Measurements from ENCODE around the gene SRD5A1.

SRD5A1 gene

DNA sequence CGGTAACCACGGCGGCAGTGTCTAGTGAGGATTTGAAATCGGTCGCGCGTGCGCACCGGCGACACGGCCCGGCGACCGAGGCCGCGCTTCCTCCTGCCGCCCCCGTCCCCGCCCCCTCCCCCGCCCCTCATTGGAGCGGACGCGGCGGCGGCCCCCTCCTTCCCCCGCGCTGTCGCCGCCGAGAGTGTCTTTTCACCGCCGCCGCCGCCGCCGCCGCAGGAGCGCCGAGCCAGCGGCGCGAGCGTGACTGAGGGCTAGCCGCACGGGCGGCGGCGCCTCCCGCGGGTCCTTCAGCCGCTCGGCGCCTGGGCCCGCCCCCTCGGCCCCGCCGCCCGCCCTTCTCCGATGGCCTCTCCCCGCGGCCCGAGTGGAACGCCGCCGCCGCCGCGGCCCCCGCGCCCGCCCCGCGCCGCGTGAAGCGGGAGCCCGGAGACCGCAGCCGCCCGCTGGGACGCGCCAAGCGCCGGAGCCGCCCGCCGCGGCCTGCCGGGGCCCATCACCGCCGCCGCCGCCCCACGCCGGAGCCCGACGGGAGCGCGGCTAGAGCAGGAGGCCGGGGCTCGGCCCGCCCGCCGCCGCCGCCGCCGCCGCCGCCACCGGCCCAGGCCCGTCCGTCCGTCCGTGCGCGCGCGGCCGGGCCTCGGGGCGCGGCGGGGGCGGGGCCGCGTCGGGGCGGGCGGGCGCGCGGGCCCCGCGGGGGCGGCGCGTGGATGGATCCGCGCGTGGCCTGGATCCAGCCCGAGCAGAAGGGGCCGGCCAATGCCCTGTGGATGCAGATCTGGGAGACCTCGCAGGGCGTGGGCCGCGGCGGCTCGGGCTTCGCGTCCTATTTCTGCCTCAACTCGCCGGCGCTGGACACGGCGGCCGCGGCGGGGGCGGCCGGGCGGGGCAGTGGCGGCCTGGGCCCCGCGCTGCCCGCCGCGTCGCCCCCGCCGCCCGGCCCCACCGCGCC is 80.3 kb downstream of the SRD5A1 start, which contains the start of gene TENT4A:
TENT4A (plus strand) TSS at position 159 of the 952 bp plus-strand sequence; CDS start at position 711, 552 bp downstream.
- DNase-seq (ENCODE audit: low spot score): no peak

DNA sequence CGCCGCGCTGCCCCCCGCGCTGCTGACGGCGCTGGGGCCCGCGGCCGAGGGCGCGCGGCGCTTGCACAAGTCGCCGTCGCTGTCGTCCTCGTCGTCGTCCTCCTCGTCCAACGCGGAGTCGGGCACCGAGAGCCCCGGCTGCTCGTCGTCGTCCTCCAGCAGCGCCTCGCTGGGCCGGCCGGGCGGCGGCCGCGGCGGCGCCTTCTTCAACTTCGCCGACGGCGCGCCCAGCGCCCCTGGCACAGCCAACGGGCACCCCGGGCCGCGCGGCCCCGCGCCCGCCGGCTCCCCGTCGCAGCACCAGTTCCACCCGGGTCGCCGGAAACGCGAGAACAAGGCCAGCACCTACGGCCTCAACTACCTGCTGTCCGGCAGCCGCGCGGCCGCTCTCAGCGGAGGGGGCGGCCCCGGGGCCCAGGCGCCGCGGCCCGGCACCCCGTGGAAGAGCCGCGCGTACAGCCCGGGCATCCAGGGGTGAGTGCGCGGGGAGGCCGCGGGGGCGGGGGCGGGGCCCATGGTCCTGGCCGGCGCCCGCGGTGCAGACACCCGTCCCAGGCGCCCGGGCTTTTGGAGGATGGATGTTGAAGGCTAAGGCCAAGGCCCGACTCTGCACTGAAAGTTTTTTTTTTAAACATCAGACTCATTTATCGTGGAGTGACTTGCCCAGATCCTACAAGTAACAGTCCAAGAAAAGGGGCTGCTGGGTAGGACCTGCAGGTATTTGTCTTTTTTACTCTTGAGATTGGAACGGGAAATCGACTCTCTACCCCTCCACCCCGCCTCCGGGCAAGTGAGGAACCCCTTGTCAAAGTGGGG is 81.2 kb downstream of the SRD5A1 start:
- no peak for DNase-seq (ENCODE audit: low spot score)

DNA sequence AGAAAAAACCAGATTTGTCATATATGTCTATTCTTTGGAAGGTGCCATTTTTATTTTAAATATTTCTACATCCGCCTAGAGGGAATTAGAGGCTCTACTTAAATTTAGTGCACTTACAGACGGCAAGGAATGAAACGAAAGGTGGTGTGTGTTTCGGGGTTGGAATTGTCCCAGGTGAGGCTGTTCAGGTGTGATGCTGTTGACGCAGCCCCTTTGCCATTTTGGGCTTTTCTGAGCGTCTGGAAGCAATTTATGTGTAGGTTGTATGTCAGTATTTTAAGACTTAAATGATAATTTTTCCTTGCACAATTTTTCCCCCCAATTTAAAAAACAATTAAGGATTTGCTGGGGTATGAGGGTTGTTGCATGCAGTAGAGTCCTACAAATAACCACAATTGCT is 82.0 kb downstream of the SRD5A1 start:
- no peak for DNase-seq (ENCODE audit: low spot score)

DNA sequence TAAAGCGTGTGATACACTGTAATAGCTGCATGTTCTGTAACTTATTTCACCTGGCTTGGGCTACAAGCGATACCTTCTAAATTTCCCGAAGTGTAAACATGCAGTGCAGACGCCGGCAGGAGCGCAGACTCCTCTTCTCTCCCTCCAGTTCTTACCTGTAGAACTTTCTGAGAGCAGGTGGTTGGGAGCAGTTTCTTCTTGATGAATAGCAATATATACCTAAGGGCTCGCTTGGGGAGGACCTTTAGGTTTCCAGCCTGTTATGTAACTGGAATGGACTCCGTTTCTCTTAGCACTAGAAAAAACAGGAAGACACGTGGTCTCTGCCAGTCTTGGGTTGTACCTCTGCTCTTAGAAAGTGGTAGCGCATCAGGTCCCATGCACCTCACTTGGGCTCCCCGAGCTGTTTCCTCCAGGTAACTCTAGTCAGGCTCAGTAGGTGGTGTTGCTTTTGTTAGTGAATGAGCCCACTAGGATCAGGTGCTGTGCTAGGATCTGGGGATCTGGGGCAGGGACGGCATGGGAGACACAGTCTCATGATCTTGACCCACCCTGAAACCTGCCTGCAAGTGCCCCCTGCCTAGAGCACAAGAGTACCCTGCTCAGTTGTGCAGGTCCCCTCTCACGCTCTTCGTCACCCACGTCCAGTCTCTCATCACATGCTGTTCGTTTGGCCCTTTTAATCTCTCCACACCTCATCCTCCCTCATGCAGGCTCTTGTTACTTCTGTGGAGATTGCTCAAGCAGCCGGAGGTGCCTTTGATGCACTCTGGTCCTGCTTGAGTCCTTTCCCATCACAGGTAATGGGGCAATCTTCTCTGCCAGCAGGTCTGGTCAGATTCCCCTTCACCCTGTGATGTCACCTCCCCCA is 82.8 kb downstream of the SRD5A1 start:
- no peak for DNase-seq (ENCODE audit: low spot score)

DNA sequence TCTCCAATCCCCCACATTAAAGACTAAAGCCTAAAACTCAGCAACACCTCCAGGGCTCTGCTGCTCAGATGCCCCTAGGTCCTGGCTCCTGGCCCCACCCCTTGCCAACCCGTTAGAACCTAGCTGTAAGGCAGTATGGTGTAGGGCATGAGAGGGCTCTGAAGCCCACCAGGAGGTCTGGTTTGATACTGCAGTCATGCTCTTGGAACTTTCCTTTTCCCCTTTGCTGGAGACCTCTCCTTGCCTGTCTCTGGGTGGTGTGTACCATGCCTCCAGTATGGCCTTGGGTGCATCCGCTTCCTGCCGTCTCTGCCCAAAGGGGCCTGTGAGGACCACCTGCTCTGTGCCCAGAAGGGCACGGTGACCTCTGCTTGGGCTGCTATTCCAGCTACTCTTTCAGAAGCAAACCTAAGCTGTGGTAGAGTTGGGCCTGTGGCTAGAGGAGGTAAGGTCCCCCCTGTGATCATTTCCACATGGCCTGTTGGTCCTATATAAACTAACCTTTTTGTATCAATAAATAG is 83.4 kb downstream of the SRD5A1 start:
- DNase-seq (ENCODE audit: low spot score): no peak

DNA sequence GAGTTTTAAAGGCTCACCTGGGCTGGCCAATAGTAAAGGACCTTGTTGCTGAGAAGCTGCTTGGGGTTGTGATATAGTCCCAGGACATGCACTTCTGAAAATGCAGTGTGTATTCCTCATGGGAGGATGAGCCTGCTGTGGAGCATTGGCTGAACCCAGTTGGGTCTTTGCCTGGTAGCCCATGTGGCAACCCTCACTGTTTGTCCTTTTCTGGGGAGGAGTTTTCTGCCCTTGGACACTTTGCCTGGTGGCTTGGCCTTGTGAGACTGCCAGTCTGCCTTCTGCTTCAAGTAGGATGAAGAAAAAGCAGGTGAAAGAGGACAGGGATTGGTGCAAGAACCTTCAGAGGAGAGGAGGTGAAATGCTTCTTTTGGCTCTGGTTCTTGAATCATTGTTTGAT is 84.0 kb downstream of the SRD5A1 start:
- DNase-seq (ENCODE audit: low spot score): no peak

DNA sequence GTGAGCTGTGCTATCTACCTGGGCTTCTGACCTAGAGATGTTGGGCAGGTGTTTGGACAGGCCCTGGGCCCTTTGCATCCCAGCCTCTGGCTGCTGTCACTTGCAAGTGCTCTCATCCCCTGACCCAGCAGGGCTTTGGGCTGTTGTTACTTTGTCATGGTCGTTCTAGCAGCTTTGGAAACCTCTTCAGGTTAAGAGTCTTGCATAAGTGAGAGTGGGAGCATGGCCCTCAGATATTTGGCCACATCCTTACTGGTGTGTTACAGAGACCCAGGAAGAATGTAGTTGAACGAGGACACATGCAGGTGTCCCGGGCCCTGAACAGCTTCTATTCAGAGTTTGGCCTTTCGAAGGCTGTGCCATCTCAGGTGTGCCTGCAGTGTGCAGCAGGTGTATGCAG is 84.4 kb downstream of the SRD5A1 start:
- DNase-seq (ENCODE audit: low spot score): no peak

DNA sequence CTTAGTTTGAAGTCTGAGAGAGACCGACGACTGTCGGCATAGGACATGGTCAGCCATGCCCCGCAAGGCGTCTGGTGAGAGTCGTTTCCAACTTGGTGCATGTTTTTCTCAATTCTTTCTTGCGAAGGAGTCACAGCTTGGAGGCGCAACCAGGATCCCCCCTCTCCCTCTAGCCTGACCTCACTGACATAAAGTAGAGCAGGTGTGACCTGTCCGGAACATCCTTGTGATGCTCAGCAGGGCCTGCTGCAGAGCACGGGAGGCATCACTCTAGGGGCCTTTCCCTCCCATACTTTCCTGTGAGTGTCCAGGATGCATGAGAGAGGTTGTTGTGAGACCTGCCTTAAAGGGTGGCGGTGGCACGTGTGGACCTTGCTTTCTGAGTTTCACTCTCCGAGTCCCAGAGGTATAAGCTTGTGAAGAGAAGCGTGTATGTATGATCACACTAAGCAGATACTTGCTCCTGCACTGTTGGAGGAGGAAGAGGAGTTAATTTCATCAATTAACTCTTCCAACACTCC is 85.0 kb downstream of the SRD5A1 start:
- no peak for DNase-seq (ENCODE audit: low spot score)

DNA sequence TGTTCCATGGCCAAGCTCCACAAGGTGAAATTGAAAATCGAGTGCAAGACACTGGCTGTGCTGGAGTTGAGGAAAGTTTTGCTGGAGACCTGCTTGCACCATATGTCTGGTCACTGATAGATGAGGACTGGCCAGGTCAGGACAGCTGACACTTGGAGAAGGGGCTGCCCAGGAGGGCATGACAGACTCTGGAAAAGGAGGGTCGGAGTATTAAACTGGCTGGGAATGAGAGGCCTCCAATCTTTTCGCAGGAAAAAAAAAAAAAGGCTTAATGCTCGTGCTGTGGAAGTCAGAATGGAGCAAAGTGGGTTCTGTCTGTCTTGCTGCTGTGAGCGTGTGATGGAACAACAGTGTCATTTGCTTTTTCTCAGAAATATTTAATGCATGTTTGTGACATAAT is 85.5 kb downstream of the SRD5A1 start:
- DNase-seq (ENCODE audit: low spot score): no peak

DNA sequence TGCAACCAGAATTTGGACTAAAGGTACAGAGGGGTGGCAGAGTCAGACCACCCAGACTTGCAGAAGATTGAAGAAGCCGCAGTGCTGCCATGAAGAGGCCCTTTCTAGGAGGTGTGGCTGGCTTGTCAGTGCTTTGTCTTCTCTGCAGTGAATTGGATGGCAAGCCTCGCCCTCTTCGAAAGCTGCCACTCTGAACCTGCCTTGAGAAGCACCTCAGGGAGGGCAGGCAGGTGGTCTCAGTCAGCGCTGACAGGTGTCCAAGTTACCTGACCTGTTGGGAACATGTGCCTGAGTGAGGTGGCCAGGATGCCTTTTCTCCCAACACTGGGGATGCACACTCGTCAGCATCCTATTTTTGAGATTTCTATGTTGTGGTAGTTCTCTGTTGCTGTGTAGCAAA is 86.2 kb downstream of the SRD5A1 start:
- no peak for DNase-seq (ENCODE audit: low spot score)

DNA sequence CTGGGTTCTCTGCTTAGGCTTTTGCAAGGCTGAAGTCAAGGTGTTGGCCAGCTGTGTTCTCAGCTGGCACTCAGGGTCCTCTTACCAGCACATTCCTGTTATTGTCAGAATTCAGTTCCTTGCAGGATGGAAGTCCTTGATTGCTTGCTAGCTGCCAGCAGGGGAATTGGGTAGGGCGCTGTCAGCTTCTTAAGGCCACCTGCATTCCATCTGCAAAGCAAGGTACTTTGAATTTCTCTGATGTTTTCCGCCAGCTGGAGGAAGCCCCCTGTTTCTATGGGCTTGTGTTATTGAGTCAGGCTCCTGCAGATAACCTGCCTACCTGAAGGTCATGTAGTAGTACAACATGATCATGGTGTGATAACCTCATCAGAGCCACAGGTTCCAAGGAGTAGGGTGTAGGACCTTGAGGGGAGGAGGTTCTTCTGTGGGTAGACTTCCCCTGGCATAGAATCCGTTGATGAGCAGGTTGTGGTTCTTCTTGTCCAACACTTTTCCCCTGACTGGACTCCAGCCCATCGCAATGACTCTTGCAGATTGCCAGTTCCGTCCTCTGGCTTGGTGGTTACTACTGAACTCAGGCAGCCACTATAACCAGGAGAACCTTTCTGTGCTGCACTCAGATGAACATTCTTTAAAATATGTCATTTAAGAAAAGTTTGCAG is 86.8 kb downstream of the SRD5A1 start:
- no peak for DNase-seq (ENCODE audit: low spot score)

DNA sequence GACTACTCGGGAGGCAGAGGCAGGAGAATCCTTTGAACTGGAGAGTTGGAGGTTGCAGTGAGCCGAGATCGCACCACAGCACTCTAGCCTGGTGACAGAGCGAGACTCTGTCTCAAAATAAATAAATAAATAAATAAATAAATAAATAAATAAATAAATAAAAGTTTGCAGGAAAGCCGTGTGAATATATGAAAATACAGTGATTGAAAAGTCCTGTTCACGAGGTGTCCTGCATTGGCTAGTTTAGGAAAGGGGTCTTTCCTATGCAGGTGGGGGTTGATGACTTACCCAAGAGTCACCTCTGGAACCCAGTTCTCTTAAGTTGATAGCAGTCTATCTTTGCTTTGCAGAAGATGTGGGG is 87.3 kb downstream of the SRD5A1 start:
- DNase-seq (ENCODE audit: low spot score): no peak

DNA sequence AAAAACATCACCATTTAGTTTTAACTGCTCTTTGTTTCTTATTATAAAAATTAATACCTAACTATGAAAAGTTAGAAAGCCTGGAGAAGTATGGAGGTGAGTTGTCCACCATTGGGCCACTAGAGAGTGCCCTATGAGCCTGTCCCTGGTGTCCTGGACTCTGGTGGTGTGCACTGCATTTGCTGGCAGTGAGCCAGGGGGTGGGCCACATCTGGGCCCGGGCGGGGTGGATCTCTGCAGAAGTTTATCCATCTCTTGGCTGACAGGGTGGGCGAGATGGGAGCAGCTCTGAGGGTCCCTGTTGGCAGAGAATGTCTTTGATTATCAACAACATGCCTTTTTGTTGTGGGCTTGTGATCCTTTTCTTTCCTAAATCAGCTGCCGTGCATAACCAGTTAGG is 88.2 kb downstream of the SRD5A1 start:
- DNase-seq (ENCODE audit: low spot score): no peak

DNA sequence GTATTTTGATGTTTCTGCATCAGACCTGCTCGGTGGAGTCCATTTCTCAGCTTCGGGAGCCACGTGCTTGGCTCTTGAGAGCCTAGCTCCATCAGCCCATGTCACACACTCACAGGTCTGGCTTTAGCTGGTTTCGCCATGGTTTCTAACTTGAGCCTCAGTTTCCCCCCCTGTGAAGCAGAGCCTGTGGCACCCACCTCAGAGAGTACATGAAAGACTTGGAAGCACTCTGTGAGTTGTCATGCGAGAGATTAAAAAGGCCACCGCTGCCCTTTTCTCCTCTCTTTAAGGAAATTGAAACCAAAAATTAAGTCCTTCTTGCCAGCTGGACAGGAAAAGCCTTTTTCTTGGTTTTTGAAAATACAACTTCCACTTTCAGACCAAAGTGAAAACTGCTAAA is 88.8 kb downstream of the SRD5A1 start:
- DNase-seq (ENCODE audit: low spot score): no peak

DNA sequence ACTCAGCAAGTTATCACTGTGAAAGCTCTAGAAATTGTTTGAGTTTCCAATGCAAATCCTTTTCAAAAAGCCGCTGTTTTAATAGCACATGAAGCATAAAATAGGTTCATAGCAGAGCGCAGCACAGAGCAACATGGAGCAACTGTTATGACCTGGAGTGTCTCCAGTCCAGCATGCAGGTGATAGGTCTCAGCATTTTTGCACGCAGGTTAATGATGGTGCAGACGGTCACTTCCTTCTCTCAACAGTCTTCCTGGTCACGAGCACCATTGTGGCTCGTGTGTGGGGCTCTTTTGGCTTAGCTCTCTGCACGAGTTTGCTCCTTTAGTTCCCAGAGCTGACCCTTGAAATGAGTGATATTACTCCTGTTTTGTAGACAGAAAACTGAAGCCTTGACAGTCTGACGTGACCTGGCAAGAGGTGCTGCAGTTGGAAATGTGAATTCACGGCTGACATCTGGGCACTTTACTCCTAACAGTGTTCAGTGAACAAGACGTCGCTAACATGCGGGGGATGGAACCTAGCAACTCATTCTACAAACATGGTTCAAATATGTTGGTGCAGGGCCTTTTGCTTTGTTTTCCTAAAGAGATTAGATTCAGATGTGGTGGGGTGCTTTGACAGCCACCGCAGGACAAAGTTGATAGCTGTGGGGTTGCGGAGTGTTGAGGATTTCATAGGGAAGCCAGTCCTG is 90.0 kb downstream of the SRD5A1 start:
- no peak for DNase-seq (ENCODE audit: low spot score)

DNA sequence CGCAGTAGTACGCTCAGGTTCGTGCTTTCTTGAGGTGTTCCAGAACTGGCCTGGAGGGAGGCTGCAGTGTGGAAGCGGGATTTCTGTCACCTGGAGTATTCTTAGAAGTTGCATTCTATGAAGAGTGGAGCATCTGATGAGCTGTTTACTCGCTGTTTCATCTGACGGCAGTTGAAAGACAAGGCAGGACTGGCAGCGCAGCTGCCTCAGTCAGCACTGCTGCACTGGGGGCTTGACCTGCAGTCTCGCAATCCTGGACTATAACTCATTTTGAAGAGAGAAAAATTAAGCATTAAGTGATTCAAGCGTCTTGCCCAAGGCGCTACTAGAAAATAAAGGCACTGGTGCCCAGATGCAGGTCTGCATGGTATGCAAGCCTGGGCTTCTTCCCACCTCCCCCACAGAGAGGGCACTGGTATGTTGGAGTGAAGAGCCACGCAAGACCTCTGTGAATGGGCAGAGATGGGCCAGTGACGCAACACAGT is 90.6 kb downstream of the SRD5A1 start:
- no peak for DNase-seq (ENCODE audit: low spot score)

Data from LoVo (cell line).